ELR (cell line): ENCODE measurements around the gene BCR.

Source experiments
- DNase-seq: peaks from one replicate; pipeline ENCODE4 v3.0.0-alpha.2; 2015; ENCODE audit warnings: low read depth

BCR gene

GRCh38 chr22:23276656-23277582 is 96.6 kb downstream of the BCR start:
- no peak for DNase-seq

- no peak for DNase-seq
These were observed 97.4 kb downstream of the BCR start for GRCh38 chr22:23277583-23278295.

GRCh38 chr22:23278883-23279675 is 98.8 kb downstream of the BCR start:
- DNase-seq, result no peak

- peak; percentile 46 for DNase-seq
These were observed 99.5 kb downstream of the BCR start for GRCh38 chr22:23279781-23280180.

DNA sequence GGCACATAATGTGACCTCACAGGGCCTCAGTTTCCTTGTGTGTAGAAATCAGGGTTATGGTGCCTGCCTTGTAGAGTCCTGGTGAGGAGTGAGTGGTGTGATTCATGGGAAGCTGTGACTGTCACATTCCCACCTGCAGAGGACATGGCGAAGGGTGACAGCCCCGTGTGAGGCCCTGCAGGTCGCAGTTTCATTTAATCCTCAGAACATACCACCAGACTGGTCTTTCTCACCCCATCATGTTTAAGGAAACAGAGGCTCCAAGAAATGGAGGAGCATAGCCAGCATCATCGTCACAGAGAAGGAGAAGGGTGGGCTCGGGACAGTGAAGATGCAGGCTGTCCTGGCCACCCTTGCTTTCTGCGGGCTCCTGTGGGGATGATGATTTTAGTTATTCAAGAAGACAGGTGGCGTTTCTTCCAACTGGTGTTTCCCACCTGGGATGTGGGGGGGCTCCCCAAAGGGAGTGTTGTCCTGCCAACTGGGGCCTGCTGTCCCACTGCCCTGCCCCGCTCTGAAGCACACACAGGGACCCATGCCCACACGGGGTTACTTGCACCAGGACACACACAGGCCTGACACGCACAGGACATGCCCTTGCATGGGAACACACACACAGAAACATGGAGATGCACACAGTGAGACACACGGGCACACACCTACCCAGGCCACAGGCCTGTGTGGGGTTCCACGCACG is 100.2 kb downstream of the BCR start:
- DNase-seq, result no peak

DNA sequence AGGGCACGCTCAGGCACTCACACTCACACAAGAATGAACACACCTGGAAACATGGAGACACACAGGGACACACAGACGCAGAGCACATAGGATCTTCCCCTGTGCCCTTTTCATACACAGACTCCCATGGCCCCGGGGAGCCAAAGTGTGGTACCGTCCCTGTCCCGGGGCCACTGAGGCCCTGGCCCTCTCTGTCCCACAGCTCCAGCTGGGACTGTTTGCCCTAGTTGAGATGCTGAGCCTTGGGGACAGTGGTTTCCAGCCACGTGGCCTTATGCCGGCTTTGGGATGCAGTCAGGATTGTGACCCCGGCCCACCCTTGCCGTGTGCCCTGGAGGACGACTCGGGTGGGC is 100.7 kb downstream of the BCR start:
- no peak for DNase-seq

GRCh38 chr22:23281406-23282088 is 101.2 kb downstream of the BCR start:
- peak; percentile 74 for DNase-seq

DNA sequence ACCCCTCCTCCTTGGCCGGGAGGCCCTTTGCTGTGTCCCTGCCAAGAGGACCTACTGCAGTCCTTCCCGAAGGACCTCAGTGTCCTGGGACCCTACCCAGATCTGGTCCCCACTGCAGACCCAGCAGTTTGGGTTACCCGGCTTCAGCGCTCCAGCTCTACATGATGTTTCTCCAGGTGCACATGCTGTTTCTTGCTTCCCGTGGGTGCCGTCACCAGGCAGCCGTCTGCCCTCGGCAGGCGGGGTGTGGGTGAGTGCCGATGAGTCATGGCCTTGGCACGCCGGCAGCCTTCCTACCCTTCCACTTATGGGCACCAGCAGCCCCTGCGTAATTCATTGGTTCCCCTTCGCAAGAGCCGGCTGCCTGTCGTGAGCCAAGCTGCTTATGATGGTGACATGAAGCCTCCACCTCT is 101.8 kb downstream of the BCR start:
- DNase-seq, result peak; percentile 84

DNA sequence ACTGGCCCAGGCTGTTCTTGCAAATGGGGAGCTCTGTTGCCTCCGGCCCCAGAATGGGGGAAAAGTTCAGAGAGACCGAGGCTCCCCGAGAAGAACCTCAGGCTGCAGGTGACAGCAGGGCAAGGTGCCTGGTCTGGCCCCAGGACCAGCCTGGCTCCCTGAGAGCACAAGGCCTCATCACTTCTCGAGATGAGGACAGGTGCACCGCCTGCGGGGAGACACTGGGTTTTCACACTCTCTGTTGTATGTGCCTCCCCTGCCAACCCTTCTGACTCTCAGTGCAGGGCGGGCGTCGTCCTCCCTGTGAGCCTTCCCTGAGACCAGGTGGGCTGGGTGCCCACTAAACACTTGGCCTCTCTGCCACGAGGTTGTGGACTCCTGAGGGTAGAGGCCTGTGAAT is 102.2 kb downstream of the BCR start:
- DNase-seq, result no peak

DNA sequence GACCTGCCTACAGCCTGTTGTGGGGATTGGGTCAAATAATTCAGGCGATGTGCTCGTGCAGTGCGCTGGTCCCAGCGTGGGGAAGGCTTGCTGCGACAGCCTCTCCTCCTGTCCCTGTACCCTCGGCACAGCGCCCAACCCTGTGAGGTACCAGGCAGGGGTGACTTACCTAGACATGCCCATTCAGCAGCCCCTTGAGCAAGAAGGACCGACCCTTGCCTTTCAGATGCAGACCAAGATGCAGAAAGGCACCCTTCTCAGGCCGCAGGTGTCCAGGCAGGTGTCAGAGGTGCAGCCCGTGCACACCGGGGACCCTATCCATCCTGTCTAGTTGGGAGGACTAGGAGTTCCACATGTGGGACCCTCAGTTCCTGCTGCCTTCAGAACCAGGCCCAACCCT is 102.7 kb downstream of the BCR start:
- DNase-seq, result no peak

DNA sequence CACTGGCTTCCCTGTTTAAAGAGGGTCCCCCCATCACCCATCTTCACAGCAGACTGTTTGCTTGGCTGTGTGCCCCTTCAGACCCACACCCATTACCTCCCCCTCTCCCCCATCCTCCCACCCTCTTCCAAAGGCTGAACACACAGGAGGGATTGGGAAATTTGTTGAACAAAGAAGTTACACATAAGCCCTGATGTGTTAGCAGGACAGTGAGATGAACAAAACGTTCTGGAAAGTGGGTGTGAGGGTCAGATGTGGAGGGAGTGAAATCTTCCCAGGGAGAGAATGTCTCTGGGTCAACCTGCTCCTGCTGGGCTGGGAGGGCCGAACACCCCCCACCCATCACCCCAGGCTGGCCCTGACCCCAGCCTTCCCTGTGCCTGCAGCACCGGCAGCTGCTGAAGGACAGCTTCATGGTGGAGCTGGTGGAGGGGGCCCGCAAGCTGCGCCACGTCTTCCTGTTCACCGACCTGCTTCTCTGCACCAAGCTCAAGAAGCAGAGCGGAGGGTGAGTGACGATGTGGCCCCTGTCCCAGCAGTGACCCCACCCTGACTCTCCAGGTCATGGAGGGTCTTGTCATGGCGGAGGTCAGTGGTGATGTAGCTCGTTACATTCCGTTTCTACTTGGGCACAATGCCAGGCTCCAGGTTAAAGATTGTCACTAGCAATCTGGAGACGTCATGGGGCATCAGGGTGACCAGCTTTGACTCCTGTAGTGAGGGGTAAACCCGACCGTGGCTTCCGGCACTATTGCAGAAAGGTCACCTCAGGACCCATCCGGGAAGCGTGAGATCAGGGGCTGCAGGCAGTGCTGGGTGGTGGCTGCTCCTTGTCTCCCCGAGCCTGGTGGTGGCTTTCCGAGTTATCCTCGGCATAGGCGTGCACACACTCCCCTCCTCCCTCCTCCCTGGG is 103.5 kb downstream of the BCR start:
- DNase-seq, result no peak

GRCh38 chr22:23284504-23285033 is 104.3 kb downstream of the BCR start:
- DNase-seq, result no peak

DNA sequence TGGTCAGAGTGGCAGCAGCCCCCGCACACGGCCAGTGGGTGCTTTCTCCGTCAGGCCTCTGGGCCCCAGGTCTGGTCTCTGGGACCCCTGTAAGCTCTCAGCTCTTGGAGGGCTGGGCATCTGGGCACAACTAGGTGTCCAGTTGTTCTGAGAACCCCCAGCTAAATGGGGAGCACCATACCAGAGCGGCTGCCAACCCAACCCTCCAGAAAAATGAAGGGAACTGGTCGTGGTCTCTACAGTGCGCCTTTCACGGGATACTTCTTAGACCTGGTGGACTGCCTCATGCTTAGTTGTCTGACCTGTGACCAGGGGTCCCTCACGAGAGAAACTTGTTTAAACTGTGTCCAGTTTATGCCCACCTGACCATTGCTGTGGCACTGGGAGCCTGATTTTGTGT is 104.9 kb downstream of the BCR start:
- no peak for DNase-seq

GRCh38 chr22:23285734-23286133 is 105.4 kb downstream of the BCR start:
- peak; percentile 82 for DNase-seq

DNA sequence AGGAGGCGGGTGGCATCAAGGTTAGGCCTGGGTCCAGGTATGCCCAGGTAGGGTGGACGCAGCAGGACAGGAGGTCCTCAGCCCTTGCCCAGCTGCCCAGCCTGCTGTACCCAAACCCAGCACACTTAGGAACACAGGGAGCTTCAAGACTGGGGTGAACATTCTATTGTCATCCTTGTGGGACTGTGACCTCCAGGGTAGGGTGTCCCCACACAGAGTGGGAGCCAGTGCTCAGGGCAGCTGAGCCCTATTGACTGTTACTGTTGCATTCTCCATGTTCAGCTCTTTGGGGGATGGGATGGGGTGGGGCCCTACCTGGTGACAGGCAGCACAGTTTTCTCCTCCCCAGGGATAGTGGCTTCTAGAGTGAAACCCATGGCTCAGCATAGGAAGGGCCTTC is 106.0 kb downstream of the BCR start:
- DNase-seq, result no peak

GRCh38 chr22:23287136-23288095 is 107.1 kb downstream of the BCR start:
- DNase-seq, result no peak

DNA sequence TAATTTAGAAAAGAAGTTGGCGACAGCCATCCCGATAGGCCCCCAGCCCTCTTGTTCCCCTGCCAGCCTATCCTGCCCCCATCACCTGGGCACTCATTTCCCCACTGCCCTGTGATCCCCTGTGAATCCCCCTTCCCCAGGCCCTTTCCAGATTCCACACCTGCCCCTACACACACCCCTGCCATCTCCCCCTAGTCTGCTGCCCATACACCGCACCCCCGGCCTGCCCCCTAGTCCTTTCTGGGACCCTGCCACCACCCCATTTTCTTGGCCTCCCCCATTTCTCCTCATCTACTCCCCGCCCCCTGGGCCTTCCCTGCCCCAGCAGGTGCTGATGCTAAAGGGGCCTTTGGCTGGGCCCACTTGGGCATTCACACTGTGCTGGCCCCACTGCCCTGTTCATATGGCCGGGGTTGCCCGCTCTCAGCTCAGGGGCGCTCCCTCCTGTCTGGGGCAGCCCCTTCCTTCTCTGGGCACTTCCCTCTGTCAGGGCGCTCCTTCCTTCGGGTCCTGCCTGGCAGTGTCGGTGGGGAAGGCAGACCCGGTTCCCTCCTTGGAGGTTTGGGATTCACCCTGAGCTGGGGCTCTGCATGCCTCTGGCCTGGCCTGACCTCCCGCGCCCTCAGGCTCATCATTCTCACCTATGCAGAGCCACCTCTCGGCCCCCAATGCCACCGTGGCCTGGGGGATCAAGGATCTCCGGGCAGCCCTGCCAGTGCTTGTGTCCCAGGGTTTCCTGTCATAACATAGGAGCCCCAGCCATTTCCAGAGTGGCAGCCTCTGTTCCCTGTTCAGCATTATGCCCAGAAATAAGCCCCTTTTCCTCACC is 108.2 kb downstream of the BCR start:
- no peak for DNase-seq

- DNase-seq, result no peak
These were observed 108.8 kb downstream of the BCR start for GRCh38 chr22:23289130-23289503.
